GM12878 (cell line): ENCODE measurements around the gene PPHLN1. TPM values are rescaled to one million over a fixed set of nuclear protein-coding genes. Genes with fewer than 3 reads are reported as not detected.

ENCODE experiments used
- ATAC-seq: fragments of 200-7000 bp; cut with Tn5 transposase; 3 replicates; pipeline ENCODE4 v1.9.1; 2020; ENCODE audit warnings: mild to moderate bottlenecking, moderate library complexity
- BruUV-seq: library from RNA; stranded (reverse); fragments of 400-500 nt; replicated peaks from 2 replicates; lab custom pipeline; 2021; lab: Mats Ljungman, UMichigan
- CTCF ChIA-PET: fragments of 300-600 bp; sonication (Branson Sonifier 250); formaldehyde crosslinking; extraction: SDS; loops from one replicate; lab custom pipeline; 2021; ENCODE audit warnings: inconsistent platforms; lab: Yijun Ruan, JAX
- POLR2A ChIA-PET: fragments of 350-600 bp; formaldehyde crosslinking; extraction: SDS; loops from one replicate; lab custom pipeline; 2021; ENCODE audit warnings: inconsistent platforms; lab: Charles Lee
- RAD21 ChIA-PET: fragments of 300-600 bp; sonication (Branson Sonifier 250); formaldehyde crosslinking; loops from one replicate; lab custom pipeline; 2023; ENCODE audit warnings: antibody characterized with exemption; ENCODE audit not compliant: unreplicated experiment; lab: Charles Lee
- SMC1A ChIA-PET: fragments of 300-600 bp; sonication (Branson Sonifier 250); formaldehyde crosslinking; loops from one replicate; lab custom pipeline; 2023; ENCODE audit not compliant: unreplicated experiment, uncharacterized antibody; lab: Charles Lee
- DNase-seq: peaks from one replicate; pipeline ENCODE4 v3.0.0-alpha.2; 2011; ENCODE audit warnings: low read depth, low spot score
- FAIRE-seq: peaks from 3 replicates; lab custom pipeline; 2011; peaks lifted over from hg19 to GRCh38; lab: Jason Lieb, UNC
- H2AFZ ChIP-seq: 2 replicates; pipeline ENCODE4 v1.6.0; 2011; ENCODE audit warnings: low read depth, low read length, control low read depth; ENCODE audit not compliant: control insufficient read depth
- H3K27ac ChIP-seq: 2 replicates; pipeline ENCODE4 v1.5.1; 2011; ENCODE audit warnings: control low read depth; ENCODE audit not compliant: control insufficient read depth, insufficient read depth
- H3K27me3 ChIP-seq, 2 experiments: replicated peaks in 1 of 2; 2 replicates each; pipeline versions ENCODE4 v1.6.0 to v1.6.1; 2011; ENCODE audit warnings: low read length in 1 of 2; ENCODE audit not compliant: control insufficient read depth in 2 of 2, insufficient read depth in 2 of 2
- H3K36me3 ChIP-seq, 2 experiments: 2 replicates each; pipeline ENCODE4 v1.5.1; 2011; ENCODE audit warnings: low read length in 1 of 2; ENCODE audit not compliant: control insufficient read depth in 2 of 2, insufficient read depth in 2 of 2
- H3K4me1 ChIP-seq: 2 replicates; pipeline ENCODE4 v1.6.1; 2011; ENCODE audit warnings: mild to moderate bottlenecking, low read length, moderate library complexity, mixed read lengths; ENCODE audit not compliant: control insufficient read depth, insufficient read depth
- H3K4me2 ChIP-seq: 2 replicates; pipeline ENCODE4 v1.6.0; 2011; ENCODE audit warnings: control low read depth; ENCODE audit not compliant: control insufficient read depth, insufficient read depth
- H3K4me3 ChIP-seq: fragments of 200-600 bp; sonication (generic); 2 replicates; pipeline ENCODE4 v1.5.1; 2016
- H3K79me2 ChIP-seq: 2 replicates; pipeline ENCODE4 v1.6.0; 2011; ENCODE audit warnings: low read length; ENCODE audit not compliant: control insufficient read depth, insufficient read depth
- H3K9ac ChIP-seq: 2 replicates; pipeline ENCODE4 v1.8.0; 2011; ENCODE audit warnings: low read length, control low read depth, mixed read lengths; ENCODE audit not compliant: control insufficient read depth, insufficient read depth
- H3K9me3 ChIP-seq: replicated peaks from 3 replicates; pipeline ENCODE4 v1.5.1; 2011; ENCODE audit warnings: mild to moderate bottlenecking, low read length; ENCODE audit not compliant: control insufficient read depth, insufficient read depth
- H4K20me1 ChIP-seq: 2 replicates; pipeline ENCODE4 v1.6.0; 2011; ENCODE audit not compliant: control insufficient read depth, insufficient read depth
- BCL3 ChIP-seq: IDR thresholded peaks from 2 replicates; pipeline ENCODE4 v1.6.1; 2011; ENCODE audit warnings: borderline replicate concordance, low read depth, mild to moderate bottlenecking, moderate library complexity, low read length; ENCODE audit not compliant: insufficient read depth, poor library complexity, severe bottlenecking
- CBFB ChIP-seq: IDR thresholded peaks from 2 replicates; pipeline ENCODE4 v1.6.1; 2016; ENCODE audit warnings: antibody characterized with exemption, low read depth
- CHD1 ChIP-seq: IDR thresholded peaks from 2 replicates; pipeline ENCODE4 v1.6.1; 2012; ENCODE audit warnings: low read depth, low read length, improper control_type of control experiment
- CREB1 ChIP-seq: IDR thresholded peaks from 2 replicates; pipeline ENCODE4 v1.6.1; 2012; ENCODE audit warnings: low read depth, mild to moderate bottlenecking, inconsistent platforms
- E4F1 ChIP-seq: fragments of 450-650 bp; IDR thresholded peaks from 2 replicates; pipeline ENCODE4 v1.6.1; 2018; ENCODE audit warnings: borderline replicate concordance, mild to moderate bottlenecking; ENCODE audit not compliant: partially characterized antibody
- EED ChIP-seq: sonication (generic); IDR thresholded peaks from 2 replicates; pipeline ENCODE4 v1.6.1; 2016; ENCODE audit warnings: antibody characterized with exemption, low read depth
- GABPA ChIP-seq: IDR thresholded peaks from 2 replicates; pipeline ENCODE4 v1.6.1; 2014; ENCODE audit warnings: antibody characterized with exemption, low read depth, mild to moderate bottlenecking, inconsistent platforms
- MXI1 ChIP-seq: fragments of 150-350 bp; IDR thresholded peaks from 2 replicates; pipeline ENCODE4 v1.6.1; 2011; ENCODE audit warnings: low read depth, mild to moderate bottlenecking, inconsistent platforms, low read length, improper control_type of control experiment
- NR2C2 ChIP-seq: IDR thresholded peaks from 2 replicates; pipeline ENCODE4 v1.6.1; 2011; ENCODE audit warnings: borderline replicate concordance, low read depth; ENCODE audit not compliant: control insufficient read depth, insufficient read length
- RCOR1 ChIP-seq: conservative IDR thresholded peaks from 2 replicates; pipeline ENCODE4 v1.6.1; 2012; ENCODE audit warnings: low read depth, low read length, improper control_type of control experiment
- SRF ChIP-seq, 2 experiments: IDR thresholded peaks; 2 replicates each; pipeline ENCODE4 v1.6.1; 2011; ENCODE audit warnings: low read depth in 2 of 2, low read length in 2 of 2, mild to moderate bottlenecking in 1 of 2, moderate library complexity in 1 of 2
- TARDBP ChIP-seq: IDR thresholded peaks from 2 replicates; pipeline ENCODE4 v1.6.1; 2016; ENCODE audit warnings: borderline replicate concordance
- WRNIP1 ChIP-seq: IDR thresholded peaks from 2 replicates; pipeline ENCODE4 v1.6.1; 2011; ENCODE audit warnings: low read depth, low read length, improper control_type of control experiment, borderline replicate concordance
- ZNF207 ChIP-seq: fragments of 450-650 bp; IDR thresholded peaks from 2 replicates; pipeline ENCODE4 v1.6.1; 2014; ENCODE audit warnings: antibody characterized with exemption, mild to moderate bottlenecking, borderline replicate concordance
- ZNF217 ChIP-seq: fragments of 450-650 bp; IDR thresholded peaks from 2 replicates; pipeline ENCODE4 v1.6.1; 2017; ENCODE audit warnings: antibody characterized with exemption, mild to moderate bottlenecking
- ZNF274 ChIP-seq: IDR thresholded peaks from one replicate; pipeline ENCODE4 v1.8.0; 2011; ENCODE audit not compliant: insufficient read length, insufficient read depth
- WGBS: methylation state at CpG from one replicate; pipeline ENCODE4 v1.1.6; 2016; ENCODE audit warnings: low lambda C conversion rate; ENCODE audit not compliant: insufficient replicate concordance, insufficient coverage; ENCODE audit errors: missing lambda C conversion rate; 5-methylcytosine and 5-hydroxymethylcytosine counted together
- in situ Hi-C: fragments of 300-500 bp; cut with MboI; formaldehyde crosslinking; loops from 9 replicates; pipeline ENCODE4 v1.14.3; 2018; ENCODE audit warnings: mixed read lengths
- intact Hi-C: fragments of 100-400 bp; cut with micrococcal nuclease; formaldehyde crosslinking; loops from one replicate; pipeline ENCODE4 v1.14.2; 2022; ENCODE audit not compliant: unreplicated experiment
- polyA plus RNA-seq, 11 experiments: library from polyadenylated mRNA; depleted of rRNA in 4 of 11; unstranded in 6 of 11; stranded (reverse) in 5 of 11; fragments of >200 nt; fragmentation: Nextera tagmentation in 4 of 11; fragmentation: Illumina TruSeq in 1 of 11; extraction: Ambion mirVana in 4 of 11; extraction: Trizol in 1 of 11; gene quantifications; 1 replicate in 1 of 11; 2 replicates in 10 of 11; pipeline versions ENCODE4 v1.2.1 to v1.2.3, GENCODE V29; 2011 to 2016; ENCODE audit warnings: inconsistent platforms in 2 of 11, missing spikeins in 2 of 11, low read depth in 1 of 11
- total RNA-seq, 4 experiments: library from RNA; depleted of rRNA in 3 of 4; stranded (reverse); fragments of >200 nt in 3 of 4; fragmentation: Illumina TruSeq in 1 of 4; extraction: Trizol in 1 of 4; gene quantifications; 2 replicates each; pipeline versions ENCODE4 v1.2.1 to v1.2.3, GENCODE V29; 2013 to 2021
- TF ChIP-seq, protein P1 (sequence below): fragments of 450-650 bp; IDR thresholded peaks from 2 replicates; pipeline ENCODE4 v1.6.1; 2017; ENCODE audit warnings: mild to moderate bottlenecking
- TF ChIP-seq, protein P2 (sequence below): IDR thresholded peaks from 2 replicates; pipeline ENCODE4 v1.6.1; 2012; ENCODE audit warnings: low read depth, low read length, improper control_type of control experiment

Gene PPHLN1
- total and polyA plus RNA-seq, 10 of the 15 experiments (the other 5 are each of a cell fraction or from before 2014, with no cell fraction given): 73.6 to 117 (median 92.1) TPM

DNA sequence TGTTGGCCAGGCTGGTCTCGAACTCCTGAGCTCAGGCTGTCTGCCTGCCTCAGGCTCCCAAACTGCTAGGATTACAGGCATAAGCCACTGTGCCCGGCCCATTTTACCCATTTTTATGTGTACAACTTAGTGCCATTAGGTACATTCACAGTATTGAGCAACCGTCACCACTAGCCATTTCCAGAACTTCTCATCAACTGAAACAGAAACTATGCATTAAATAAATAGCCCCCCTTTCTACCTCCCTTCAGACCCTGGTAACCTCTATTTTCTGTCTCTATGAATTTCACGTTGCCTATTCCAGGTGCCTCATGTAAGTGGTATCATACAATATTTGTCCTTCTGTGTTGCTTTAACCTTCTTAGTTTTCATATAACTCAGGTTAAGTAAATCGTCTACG lies 16.0 kb upstream of the PPHLN1 start:
- Histone ChIP-seq H4K20me1 (no peaks in the 10 kb centered on the region), H3K27ac (no peak overlapping the region), H3K27me3 (no peaks in the 10 kb centered on the region), H3K9me3 (no peaks in the 10 kb centered on the region), H3K4me2 (no peak overlapping the region), H3K4me3 (no peak overlapping the region), H3K79me2 (no peaks in the 10 kb centered on the region), H3K4me1 (no peaks in the 10 kb centered on the region), H2AFZ (no peak overlapping the region), H3K36me3 (no peaks in the 10 kb centered on the region), H3K9ac (no peak overlapping the region)
- no peak for FAIRE-seq
- ChIA-PET POLR2A (no interaction called here), CTCF (interaction anchor here (1.2 kb wide), 1 partner anchor 286 kb away, joined by 4 read pairs; no protein-coding TSS in a partner anchor), RAD21 (no interaction called here), SMC1A (interaction anchor here (0.8 kb wide), 1 partner anchor 24 kb away, joined by 3 read pairs; no protein-coding TSS in a partner anchor)
- intact Hi-C loops (loop anchor here (2.0 kb wide), 1 partner anchor 13 kb away; no protein-coding TSS in a partner anchor), in situ Hi-C loops (no loop called here)
- no peak for DNase-seq
- TF ChIP-seq BCL3 (no peak), GABPA (no peak), SRF (IDR thresholded peaks at IDR 0.05; ENCODE audit: low read depth in 2 of 2, low read length in 2 of 2) (no peak), ZNF207 (no peak), MXI1 (no peak), CREB1 (no peak), TARDBP (no peak), ZNF274 (no peak), E4F1 (no peak), CHD1 (no peak), ZNF217 (no peak), RCOR1 (no peak), WRNIP1 (no peak), EED (no peak), CBFB (no peak), NR2C2 (no peak)
- TF ChIP-seq, protein P1, sequence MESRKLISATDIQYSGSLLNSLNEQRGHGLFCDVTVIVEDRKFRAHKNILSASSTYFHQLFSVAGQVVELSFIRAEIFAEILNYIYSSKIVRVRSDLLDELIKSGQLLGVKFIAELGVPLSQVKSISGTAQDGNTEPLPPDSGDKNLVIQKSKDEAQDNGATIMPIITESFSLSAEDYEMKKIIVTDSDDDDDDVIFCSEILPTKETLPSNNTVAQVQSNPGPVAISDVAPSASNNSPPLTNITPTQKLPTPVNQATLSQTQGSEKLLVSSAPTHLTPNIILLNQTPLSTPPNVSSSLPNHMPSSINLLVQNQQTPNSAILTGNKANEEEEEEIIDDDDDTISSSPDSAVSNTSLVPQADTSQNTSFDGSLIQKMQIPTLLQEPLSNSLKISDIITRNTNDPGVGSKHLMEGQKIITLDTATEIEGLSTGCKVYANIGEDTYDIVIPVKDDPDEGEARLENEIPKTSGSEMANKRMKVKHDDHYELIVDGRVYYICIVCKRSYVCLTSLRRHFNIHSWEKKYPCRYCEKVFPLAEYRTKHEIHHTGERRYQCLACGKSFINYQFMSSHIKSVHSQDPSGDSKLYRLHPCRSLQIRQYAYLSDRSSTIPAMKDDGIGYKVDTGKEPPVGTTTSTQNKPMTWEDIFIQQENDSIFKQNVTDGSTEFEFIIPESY: no peak
- TF ChIP-seq, protein P2, sequence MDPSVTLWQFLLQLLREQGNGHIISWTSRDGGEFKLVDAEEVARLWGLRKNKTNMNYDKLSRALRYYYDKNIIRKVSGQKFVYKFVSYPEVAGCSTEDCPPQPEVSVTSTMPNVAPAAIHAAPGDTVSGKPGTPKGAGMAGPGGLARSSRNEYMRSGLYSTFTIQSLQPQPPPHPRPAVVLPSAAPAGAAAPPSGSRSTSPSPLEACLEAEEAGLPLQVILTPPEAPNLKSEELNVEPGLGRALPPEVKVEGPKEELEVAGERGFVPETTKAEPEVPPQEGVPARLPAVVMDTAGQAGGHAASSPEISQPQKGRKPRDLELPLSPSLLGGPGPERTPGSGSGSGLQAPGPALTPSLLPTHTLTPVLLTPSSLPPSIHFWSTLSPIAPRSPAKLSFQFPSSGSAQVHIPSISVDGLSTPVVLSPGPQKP: no peak
- WGBS: 69% methylated on average over 6 of the region's 6 CpGs
- BruUV-seq: no TSS peak
- no peak for ATAC-seq
